PFSK-1 (cell line): Measurements from ENCODE around the gene IGF2BP3.

Experiments used
- FOXP2 ChIP-seq: optimal IDR thresholded peaks from 2 replicates; pipeline ENCODE3; 2011; ENCODE audit warnings: borderline replicate concordance, control low read depth, inconsistent platforms; ENCODE audit not compliant: insufficient read depth; ENCODE audit errors: extremely low read length, extremely low read depth
- POLR2AphosphoS5 ChIP-seq: IDR thresholded peaks from 2 replicates; pipeline ENCODE4 v1.6.1; 2012; ENCODE audit warnings: low read depth, mild to moderate bottlenecking, control low read depth, low read length, moderate library complexity
- SIN3A ChIP-seq: IDR thresholded peaks from 2 replicates; pipeline ENCODE4 v1.6.1; 2012; ENCODE audit warnings: mild to moderate bottlenecking, low read length, moderate library complexity, borderline replicate concordance; ENCODE audit not compliant: insufficient read depth
- TAF1 ChIP-seq: IDR thresholded peaks from 2 replicates; pipeline ENCODE4 v1.6.1; 2012; ENCODE audit warnings: low read length, control low read depth, borderline replicate concordance; ENCODE audit not compliant: insufficient read depth
- TF ChIP-seq, protein P1 (sequence below), 2 experiments: IDR thresholded peaks; 2 replicates each; pipeline versions ENCODE4 v1.6.1 to v1.8.0; 2011 to 2012; ENCODE audit warnings: low read depth in 2 of 2, low read length in 2 of 2, control low read depth in 1 of 2, inconsistent platforms in 1 of 2, mild to moderate bottlenecking in 1 of 2, moderate library complexity in 1 of 2; ENCODE audit not compliant: insufficient read depth in 1 of 2

Gene IGF2BP3

DNA sequence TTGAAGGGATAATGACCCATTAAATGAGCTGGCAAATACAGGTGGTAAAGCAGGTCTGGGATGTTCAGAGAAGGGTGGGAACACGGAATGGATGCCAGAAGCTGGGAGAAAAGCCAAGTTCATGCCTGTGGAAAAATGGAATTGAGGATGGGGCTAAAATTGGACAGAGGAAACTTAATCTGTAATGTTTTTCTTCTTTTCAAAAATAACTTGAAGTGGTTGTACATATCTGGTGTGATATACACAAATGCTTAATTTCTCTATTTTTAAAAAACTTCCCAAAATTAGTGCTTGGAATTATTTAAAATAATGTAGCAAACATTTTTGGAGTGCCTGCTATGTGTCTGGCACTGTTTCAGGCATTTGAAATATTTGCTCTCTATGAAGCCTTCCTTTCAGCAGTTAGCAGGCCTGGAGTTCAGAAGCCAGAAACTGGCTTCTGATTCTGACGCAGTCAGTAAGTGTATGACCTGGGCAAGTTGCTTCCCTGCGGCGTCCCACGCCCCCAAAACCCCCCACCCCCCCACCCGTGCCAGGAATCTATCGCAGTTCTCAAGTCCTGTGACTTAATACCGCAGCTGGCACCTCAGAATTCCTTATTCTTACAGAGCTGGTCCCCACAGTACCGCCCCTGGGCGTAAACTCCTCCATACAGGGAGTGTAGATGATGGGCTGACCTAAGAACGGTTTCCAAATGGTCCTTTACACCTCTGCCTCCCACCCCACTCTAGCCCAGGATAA lies 172.0 kb downstream of the IGF2BP3 start:
- no peak for TF ChIP-seq POLR2AphosphoS5

DNA sequence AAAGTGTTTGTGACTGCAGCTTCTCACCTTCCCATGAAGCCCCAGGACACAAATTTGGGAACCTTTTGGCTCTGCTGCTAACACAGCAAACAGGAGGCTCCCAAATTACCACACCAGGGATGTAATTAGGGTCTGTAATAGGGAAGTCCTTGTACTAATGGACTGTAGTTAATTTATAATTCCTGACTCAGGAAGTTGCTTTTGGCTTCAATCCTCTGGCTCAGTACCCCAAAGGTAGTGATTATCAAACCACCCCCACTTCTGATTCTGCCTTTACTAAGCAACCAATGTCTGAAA lies 174.9 kb downstream of the IGF2BP3 start:
- TF ChIP-seq SIN3A (no peak), FOXP2 (no peak)

DNA sequence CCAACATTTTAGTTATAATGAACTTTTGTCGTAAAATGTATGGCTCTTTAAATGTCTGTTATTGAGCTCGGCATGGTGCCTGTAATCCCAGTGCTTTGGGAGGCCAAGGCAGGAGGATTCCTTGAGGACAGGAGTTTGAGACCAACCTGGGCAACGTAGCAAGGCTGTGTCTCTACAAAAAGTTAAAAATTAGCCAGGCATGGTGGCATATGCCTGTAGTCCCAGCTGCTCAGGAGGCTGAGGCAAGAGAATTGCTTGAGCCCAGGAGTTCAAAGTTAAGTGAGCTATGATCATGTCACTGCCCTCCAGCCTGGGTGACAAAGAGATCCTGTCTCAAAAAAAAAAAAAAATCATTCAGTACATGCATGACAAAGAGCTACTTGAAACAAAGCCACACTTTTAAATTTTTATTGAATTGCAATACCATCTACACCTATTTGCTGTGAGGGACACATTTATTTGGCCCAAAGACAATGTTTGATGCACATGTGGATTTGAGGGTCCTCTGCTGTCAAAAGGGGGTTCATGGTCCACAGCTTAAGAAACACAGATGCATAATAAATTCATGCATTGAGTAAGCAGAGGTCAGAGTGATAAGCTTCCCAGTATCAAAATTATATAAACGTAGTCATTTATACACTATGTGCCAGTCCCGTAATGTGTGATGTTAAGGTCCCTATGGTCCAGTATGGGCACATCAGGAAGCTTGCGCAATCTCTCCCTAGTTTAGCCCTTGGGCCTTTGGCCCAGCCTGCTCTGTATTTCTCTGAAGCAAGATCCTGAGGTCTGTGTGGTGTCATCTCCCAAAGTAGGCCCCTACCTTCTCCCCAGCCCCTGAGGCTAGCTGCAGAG lies 175.5 kb downstream of the IGF2BP3 start:
- TF ChIP-seq FOXP2 (no peak), TAF1 (no peak), SIN3A (no peak), POLR2AphosphoS5 (no peak)
- TF ChIP-seq, protein P1, sequence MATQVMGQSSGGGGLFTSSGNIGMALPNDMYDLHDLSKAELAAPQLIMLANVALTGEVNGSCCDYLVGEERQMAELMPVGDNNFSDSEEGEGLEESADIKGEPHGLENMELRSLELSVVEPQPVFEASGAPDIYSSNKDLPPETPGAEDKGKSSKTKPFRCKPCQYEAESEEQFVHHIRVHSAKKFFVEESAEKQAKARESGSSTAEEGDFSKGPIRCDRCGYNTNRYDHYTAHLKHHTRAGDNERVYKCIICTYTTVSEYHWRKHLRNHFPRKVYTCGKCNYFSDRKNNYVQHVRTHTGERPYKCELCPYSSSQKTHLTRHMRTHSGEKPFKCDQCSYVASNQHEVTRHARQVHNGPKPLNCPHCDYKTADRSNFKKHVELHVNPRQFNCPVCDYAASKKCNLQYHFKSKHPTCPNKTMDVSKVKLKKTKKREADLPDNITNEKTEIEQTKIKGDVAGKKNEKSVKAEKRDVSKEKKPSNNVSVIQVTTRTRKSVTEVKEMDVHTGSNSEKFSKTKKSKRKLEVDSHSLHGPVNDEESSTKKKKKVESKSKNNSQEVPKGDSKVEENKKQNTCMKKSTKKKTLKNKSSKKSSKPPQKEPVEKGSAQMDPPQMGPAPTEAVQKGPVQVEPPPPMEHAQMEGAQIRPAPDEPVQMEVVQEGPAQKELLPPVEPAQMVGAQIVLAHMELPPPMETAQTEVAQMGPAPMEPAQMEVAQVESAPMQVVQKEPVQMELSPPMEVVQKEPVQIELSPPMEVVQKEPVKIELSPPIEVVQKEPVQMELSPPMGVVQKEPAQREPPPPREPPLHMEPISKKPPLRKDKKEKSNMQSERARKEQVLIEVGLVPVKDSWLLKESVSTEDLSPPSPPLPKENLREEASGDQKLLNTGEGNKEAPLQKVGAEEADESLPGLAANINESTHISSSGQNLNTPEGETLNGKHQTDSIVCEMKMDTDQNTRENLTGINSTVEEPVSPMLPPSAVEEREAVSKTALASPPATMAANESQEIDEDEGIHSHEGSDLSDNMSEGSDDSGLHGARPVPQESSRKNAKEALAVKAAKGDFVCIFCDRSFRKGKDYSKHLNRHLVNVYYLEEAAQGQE (IDR thresholded peaks at IDR 0.05; ENCODE audit: insufficient read depth in 1 of 2, low read depth in 2 of 2, low read length in 2 of 2): no peak

DNA sequence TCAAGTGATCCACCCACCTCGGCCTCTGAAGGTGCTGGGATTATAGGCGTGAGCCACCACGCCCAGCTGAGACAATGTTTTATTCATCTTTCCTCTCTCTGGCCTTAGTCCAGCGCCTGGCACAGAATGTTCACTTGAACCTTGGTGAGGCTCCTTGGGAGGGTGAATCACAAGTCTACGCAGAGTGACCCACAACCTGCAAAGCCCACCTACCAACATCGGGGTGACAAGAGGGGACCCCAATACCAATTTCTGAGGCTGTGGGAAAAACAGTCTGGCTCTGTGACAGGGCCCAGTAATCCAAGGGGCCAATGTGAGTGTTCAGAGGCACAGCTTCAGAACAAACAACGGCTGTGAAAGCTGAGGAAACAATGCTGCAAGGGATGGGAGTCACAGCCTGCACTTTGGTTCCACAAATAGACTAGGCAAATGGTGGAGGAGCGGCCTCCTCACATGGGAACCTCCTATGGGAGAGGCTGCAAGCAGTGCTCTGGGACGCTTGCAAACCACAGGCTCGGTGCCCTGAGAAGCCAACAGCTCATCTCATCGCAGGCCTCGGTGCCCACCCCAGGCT lies 176.7 kb downstream of the IGF2BP3 start:
- TF ChIP-seq POLR2AphosphoS5: no peak
- no peak for TF ChIP-seq FOXP2
- no peak for TF ChIP-seq SIN3A
- TF ChIP-seq TAF1: no peak
- TF ChIP-seq, protein P1 (IDR thresholded peaks at IDR 0.05; ENCODE audit: insufficient read depth in 1 of 2, low read depth in 2 of 2, low read length in 2 of 2): no peak

DNA sequence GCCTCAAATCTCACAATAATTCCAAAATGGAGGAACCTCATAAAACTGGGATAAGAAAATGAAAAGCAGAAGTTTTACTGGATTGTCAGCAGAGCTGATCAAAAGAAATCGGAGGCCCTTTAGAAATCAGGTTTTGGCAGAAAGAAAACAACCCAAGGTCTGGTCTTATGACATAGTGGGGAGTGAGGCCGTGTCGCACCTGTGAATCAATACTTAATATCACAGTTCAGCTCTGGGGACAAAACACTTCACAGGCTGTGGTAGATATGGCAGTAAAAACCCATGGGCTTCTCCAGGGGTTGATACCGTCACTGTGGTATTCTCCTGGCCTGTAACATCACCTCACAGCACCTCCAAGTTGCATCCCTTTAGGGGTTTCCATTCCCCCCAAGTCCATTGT lies 177.7 kb downstream of the IGF2BP3 start:
- no peak for TF ChIP-seq FOXP2
- no peak for TF ChIP-seq SIN3A
- TF ChIP-seq, protein P1 (IDR thresholded peaks at IDR 0.05; ENCODE audit: insufficient read depth in 1 of 2, low read depth in 2 of 2, low read length in 2 of 2): no peak
- TF ChIP-seq POLR2AphosphoS5: no peak
- no peak for TF ChIP-seq TAF1
